ENCODE results near the gene PLAAT4.
"Not testable (repeated sequence)": the region's sequence is repeated elsewhere in the genome, so short reads cannot be mapped to it uniquely, and the experiment has no call there.

PLAAT4 gene

GRCh38 chr11:63520606-63521170 is 15.9 kb upstream of the PLAAT4 start:
- no peak overlapping the region for H3K4me3 ChIP-seq (ENCODE audit: low read depth, low read length)
- no peak for TF ChIP-seq CTCF (IDR thresholded peaks at IDR 0.05; ENCODE audit: low read depth, low read length)
- TF ChIP-seq MAX (IDR thresholded peaks at IDR 0.05; ENCODE audit: low read depth, low read length) = no peak
- no peak for TF ChIP-seq POLR2A (IDR thresholded peaks at IDR 0.05; ENCODE audit: extremely low read depth, insufficient read length)
- TF ChIP-seq MYC (IDR thresholded peaks at IDR 0.05; ENCODE audit: low read depth, low read length) = no peak
- no peak for DNase-seq (ENCODE audit: low read depth)

- no peak for TF ChIP-seq MYC (IDR thresholded peaks at IDR 0.05; ENCODE audit: low read depth, low read length)
- no peak for TF ChIP-seq POLR2A (IDR thresholded peaks at IDR 0.05; ENCODE audit: extremely low read depth, insufficient read length)
- no peak for TF ChIP-seq MAX (IDR thresholded peaks at IDR 0.05; ENCODE audit: low read depth, low read length)
- no peak for TF ChIP-seq CTCF (IDR thresholded peaks at IDR 0.05; ENCODE audit: low read depth, low read length)
- no peak overlapping the region for H3K4me3 ChIP-seq (ENCODE audit: low read depth, low read length)
- DNase-seq (ENCODE audit: low read depth) = no peak
Measured at GRCh38 chr11:63521896-63522295, 14.7 kb upstream of the PLAAT4 start.

DNA sequence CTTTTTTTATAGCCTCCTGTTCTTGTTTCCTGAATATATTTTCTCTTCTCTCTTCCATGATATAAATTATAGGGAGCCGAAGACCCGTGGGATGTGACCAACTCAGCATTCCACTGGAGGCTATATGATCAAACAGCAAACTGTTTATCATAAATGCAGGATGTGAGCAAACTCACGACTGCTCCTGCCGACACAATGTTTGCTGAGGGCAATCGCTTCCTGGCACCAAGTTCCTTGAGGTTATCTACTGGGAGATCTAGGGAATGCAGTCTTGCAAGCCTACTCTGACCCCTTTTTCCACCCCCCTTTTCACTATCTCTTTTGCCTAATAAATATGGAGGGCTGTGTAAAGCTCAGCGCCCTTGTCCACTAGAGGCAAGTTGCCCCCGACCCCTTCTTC is 13.5 kb upstream of the PLAAT4 start:
- DNase-seq (ENCODE audit: low read depth) = no peak
- H3K4me3 ChIP-seq (ENCODE audit: low read depth, low read length) = no peak overlapping the region
- TF ChIP-seq MYC (IDR thresholded peaks at IDR 0.05; ENCODE audit: low read depth, low read length) = no peak
- TF ChIP-seq MAX (IDR thresholded peaks at IDR 0.05; ENCODE audit: low read depth, low read length) = no peak
- no peak for TF ChIP-seq POLR2A (IDR thresholded peaks at IDR 0.05; ENCODE audit: extremely low read depth, insufficient read length)
- no peak for TF ChIP-seq CTCF (IDR thresholded peaks at IDR 0.05; ENCODE audit: low read depth, low read length)

DNA sequence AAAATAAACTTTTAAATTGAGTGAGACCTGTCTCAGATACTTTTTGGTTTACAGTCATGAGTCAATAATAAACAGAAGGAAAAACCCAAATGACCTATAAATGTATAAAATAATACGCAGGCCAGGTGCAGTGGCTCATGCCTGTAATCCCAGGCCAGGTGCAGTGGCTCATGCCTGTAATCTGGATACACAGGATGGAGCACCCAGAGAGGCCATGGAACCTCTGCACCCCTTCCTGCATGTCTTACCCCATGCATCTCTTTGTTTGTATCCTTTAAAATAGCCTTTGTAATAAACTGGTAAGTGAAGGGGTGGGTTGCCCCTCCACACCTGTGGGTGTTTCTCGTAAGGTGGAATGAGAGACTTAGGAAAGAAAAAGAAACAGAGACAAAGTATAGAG is 8.9 kb upstream of the PLAAT4 start:
- no peak for DNase-seq (ENCODE audit: low read depth)
- H3K4me3 ChIP-seq (ENCODE audit: low read depth, low read length) = no peak overlapping the region
- TF ChIP-seq CTCF (IDR thresholded peaks at IDR 0.05; ENCODE audit: low read depth, low read length) (no peak), MYC (IDR thresholded peaks at IDR 0.05; ENCODE audit: low read depth, low read length) (no peak), MAX (IDR thresholded peaks at IDR 0.05; ENCODE audit: low read depth, low read length) (no peak), POLR2A (IDR thresholded peaks at IDR 0.05; ENCODE audit: extremely low read depth, insufficient read length) (no peak)

DNA sequence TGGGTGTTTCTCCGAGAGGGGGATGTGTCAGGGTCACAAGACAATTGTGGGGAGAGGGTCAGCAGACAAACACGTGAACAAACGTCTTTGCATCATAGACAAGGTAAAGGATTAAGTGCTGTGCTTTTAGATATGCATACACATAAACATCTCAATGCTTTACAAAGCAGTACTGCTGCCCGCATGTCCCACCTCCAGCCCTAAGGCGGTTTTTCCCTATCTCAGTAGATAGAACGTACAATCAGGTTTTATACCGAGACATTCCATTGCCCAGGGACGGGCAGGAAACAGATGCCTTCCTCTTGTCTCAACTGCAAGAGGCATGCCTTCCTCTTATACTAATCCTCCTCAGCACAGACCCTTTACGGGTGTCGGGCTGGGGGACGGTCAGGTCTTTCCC is 8.5 kb upstream of the PLAAT4 start:
- H3K4me3 ChIP-seq (ENCODE audit: low read depth, low read length); DNase-seq (ENCODE audit: low read depth): not testable (repeated sequence)

- not testable (repeated sequence) for DNase-seq (ENCODE audit: low read depth)
Measured at GRCh38 chr11:63528729-63529278, 7.8 kb upstream of the PLAAT4 start.

GRCh38 chr11:63529373-63529772 is 7.2 kb upstream of the PLAAT4 start:
- H3K4me3 ChIP-seq (ENCODE audit: low read depth, low read length); DNase-seq (ENCODE audit: low read depth): not testable (repeated sequence)

More at GRCh38 chr11:63528729-63529278, 7.8 kb upstream of the PLAAT4 start:
- not testable (repeated sequence) for H3K4me3 ChIP-seq (ENCODE audit: low read depth, low read length)
